Lower leg skin (tissue), 3 donors: Measurements from ENCODE around the gene PRCD.

Experiments
- CTCF ChIP-seq, 3 donors: fragments of 450-650 bp; IDR thresholded peaks; one replicate each; pipeline ENCODE4 v1.5.1; 2016; ENCODE audit warnings: antibody characterized with exemption in 3 of 3, mild to moderate bottlenecking in 3 of 3, moderate library complexity in 2 of 3
- POLR2A ChIP-seq, 2 donors: fragments of 450-650 bp; IDR thresholded peaks; one replicate each; pipeline ENCODE4 v1.6.1; 2016 to 2017; ENCODE audit warnings: antibody characterized with exemption in 2 of 2, mild to moderate bottlenecking in 1 of 2, moderate library complexity in 1 of 2

GRCh38 chr17:76523084-76524037, 16.5 kb upstream of the PRCD start:
- TF ChIP-seq CTCF (IDR thresholded peaks at IDR 0.05) (peak; percentile 75 to 95 (median 89)), POLR2A (IDR thresholded peaks at IDR 0.05) (no peak)
